ENCODE measurements around the gene LRP1-AS.

The LRP1-AS gene

DNA sequence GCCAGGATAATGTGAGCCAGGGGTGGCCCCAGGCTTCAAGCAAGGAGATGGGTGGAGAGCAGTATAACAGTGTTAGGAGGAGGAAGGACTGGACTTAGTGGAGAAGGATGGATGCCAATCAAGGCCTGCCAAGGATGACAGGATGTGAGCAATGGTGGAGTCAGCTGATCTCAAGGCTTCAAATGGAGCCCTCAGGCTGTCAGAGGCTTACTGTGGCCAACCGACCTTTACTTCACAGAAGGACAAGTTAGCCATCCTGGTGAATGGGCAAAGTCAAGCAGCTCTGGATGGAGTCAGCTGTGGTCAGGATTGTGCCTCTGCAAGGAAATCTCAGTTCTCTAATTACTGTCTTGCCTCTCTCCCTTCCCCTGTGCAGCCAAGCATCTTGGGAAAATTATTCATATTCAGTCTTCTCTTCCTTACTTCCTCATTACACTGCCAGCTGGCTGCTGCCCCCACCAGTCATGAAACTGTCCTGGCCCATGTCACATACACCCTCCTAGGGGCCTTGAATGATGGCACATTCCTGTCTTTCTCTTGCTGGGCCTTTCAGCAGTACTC, 28.6 kb downstream of the LRP1-AS start:
- no peak overlapping the region for H3K4me2 ChIP-seq
- peaks cover 2% of the 10 kb centered on the region; the same call in 1 of the 2 replicates for H3K27me3 ChIP-seq (ENCODE audit: insufficient read depth, low read depth)
- TF ChIP-seq, protein P1, sequence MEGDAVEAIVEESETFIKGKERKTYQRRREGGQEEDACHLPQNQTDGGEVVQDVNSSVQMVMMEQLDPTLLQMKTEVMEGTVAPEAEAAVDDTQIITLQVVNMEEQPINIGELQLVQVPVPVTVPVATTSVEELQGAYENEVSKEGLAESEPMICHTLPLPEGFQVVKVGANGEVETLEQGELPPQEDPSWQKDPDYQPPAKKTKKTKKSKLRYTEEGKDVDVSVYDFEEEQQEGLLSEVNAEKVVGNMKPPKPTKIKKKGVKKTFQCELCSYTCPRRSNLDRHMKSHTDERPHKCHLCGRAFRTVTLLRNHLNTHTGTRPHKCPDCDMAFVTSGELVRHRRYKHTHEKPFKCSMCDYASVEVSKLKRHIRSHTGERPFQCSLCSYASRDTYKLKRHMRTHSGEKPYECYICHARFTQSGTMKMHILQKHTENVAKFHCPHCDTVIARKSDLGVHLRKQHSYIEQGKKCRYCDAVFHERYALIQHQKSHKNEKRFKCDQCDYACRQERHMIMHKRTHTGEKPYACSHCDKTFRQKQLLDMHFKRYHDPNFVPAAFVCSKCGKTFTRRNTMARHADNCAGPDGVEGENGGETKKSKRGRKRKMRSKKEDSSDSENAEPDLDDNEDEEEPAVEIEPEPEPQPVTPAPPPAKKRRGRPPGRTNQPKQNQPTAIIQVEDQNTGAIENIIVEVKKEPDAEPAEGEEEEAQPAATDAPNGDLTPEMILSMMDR (conservative IDR thresholded peaks at IDR 0.05; ENCODE audit: low read depth, low read length), result no peak
- H3K4me3 ChIP-seq (IDR thresholded peaks at IDR 0.05; ENCODE audit: insufficient read depth, low read depth, low read length), result no peak overlapping the region
- no peaks in the 10 kb centered on the region for H4K20me1 ChIP-seq (ENCODE audit: insufficient read depth)
- no peak overlapping the region for H3K27ac ChIP-seq
- no peaks in the 10 kb centered on the region for H3K36me3 ChIP-seq (ENCODE audit: insufficient read depth)
- no peaks in the 10 kb centered on the region for H3K79me2 ChIP-seq (ENCODE audit: insufficient read depth, low read depth)
- no peak overlapping the region for H2AFZ ChIP-seq (ENCODE audit: low read depth)
- H3K4me1 ChIP-seq (ENCODE audit: low read depth, poor library complexity, severe bottlenecking), result no peaks in the 10 kb centered on the region
- H3K9ac ChIP-seq, result no peak overlapping the region

DNA sequence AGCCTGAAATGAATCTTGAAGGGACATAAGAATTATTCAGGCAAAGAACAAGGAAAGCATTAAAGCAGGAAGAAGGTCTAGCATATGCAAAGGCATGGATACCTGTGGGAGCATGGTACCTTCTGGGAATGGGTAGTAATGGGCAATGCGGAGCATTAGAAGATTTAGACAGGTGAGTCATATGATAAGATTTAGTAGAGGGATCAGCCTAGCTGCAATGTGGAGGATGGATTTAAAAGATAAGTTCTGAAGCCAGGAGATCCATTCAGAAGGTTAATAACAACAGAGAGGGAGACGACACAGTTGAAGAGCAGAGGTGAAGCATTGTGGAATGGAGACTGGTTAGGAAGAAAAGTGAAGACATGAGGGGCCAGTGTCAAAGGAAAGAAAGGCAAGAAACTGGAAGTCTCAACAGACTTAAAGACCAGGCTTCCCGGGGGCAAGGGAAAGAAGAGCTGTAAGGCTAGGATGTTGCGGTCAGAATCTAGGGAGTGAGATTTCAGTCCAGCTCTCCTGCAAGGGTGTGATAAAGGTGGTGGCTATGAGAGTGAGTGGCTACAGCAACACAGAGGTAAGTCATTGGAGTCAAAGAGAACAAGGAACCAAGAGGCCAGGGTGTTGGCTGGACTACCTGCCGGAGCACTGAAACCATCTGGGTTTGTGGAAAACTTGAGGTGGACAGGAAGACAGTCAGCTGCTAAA, 30.7 kb downstream of the LRP1-AS start:
- Histone ChIP-seq H3K27ac (no peak overlapping the region), H3K9ac (no peak overlapping the region), H2AFZ (ENCODE audit: low read depth) (no peak overlapping the region), H3K79me2 (ENCODE audit: insufficient read depth, low read depth) (no peaks in the 10 kb centered on the region), H4K20me1 (ENCODE audit: insufficient read depth) (no peaks in the 10 kb centered on the region), H3K27me3 (ENCODE audit: insufficient read depth, low read depth) (no peaks in the 10 kb centered on the region; the same call in 1 of the 2 replicates), H3K4me1 (ENCODE audit: low read depth, poor library complexity, severe bottlenecking) (peaks cover 8% of the 10 kb centered on the region), H3K36me3 (ENCODE audit: insufficient read depth) (no peaks in the 10 kb centered on the region), H3K4me2 (no peak overlapping the region), H3K4me3 (IDR thresholded peaks at IDR 0.05; ENCODE audit: insufficient read depth, low read depth, low read length) (no peak overlapping the region)
- TF ChIP-seq, protein P1 (conservative IDR thresholded peaks at IDR 0.05; ENCODE audit: low read depth, low read length), result no peak

DNA sequence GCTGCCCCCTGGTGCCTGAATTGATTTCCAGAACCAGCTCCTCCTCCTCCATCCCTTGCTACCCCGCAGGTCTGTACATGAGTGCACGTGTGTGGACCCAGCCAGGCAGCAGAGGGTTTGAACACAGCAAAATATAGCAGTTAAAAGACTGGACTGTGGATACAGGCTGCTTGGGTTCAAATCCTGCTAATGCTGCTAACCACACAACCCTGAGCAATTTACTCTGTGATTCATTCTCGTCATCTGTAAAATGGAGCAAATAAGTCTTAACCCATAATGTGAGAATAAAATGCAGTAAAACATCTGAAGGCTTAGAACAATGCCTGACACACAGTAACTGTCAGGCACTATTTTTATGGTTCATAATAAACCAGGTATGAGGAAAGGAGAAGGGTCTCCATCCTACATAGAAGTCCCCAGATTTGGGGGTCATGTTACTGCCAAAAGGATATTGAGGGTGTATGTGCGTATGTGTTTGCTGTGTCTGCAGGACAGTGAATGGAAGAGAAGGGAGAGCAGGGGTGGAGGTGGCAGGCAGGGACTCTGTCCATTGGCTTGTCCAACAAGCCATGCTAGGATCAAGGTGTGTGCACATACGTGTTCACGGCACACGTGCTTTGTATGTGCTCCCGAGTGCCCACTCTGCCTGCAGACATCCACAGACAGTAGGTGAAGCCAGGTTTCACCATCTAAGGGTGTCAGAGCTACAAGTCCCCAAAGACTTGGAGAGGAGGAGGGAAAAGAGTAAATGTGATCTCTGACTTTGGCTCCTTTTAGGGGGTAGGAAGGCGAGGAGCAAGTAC, 34.7 kb downstream of the LRP1-AS start:
- Histone ChIP-seq H3K27ac (peak overlapping the region; percentile 64; the same call in 1 of the 2 replicates), H3K4me3 (IDR thresholded peaks at IDR 0.05; ENCODE audit: insufficient read depth, low read depth, low read length) (no peak overlapping the region), H3K4me1 (ENCODE audit: low read depth, poor library complexity, severe bottlenecking) (peaks cover 19% of the 10 kb centered on the region)

More for the DNA sequence above, 34.7 kb downstream of the LRP1-AS start:
- H2AFZ ChIP-seq (ENCODE audit: low read depth), result peak overlapping the region; percentile 54
- H4K20me1 ChIP-seq (ENCODE audit: insufficient read depth), result no peaks in the 10 kb centered on the region
- peak overlapping the region; percentile 79 for H3K4me2 ChIP-seq
- H3K27me3 ChIP-seq (ENCODE audit: insufficient read depth, low read depth), result no peaks in the 10 kb centered on the region; the same call in 1 of the 2 replicates
- H3K36me3 ChIP-seq (ENCODE audit: insufficient read depth), result no peaks in the 10 kb centered on the region
- H3K79me2 ChIP-seq (ENCODE audit: insufficient read depth, low read depth), result no peaks in the 10 kb centered on the region; the same call in 1 of the 2 replicates
- H3K9ac ChIP-seq, result peak overlapping the region; percentile 62; the same call in 1 of the 2 replicates
- TF ChIP-seq, protein P1 (conservative IDR thresholded peaks at IDR 0.05; ENCODE audit: low read depth, low read length), result peak; percentile 100

Measured in KMS-11 (cell line).